AG04449 (cell line): ENCODE results near the gene GSPT1.

Source experiments
- CTCF ChIA-PET: fragments of 350-600 bp; formaldehyde crosslinking; extraction: SDS; loops from one replicate; lab custom pipeline; 2021; ENCODE audit warnings: antibody characterized with exemption; lab: Yijun Ruan, JAX
- POLR2A ChIA-PET: fragments of 400-600, 350-600 bp; formaldehyde crosslinking; extraction: SDS; loops from one replicate; lab custom pipeline; 2020; ENCODE audit warnings: antibody characterized with exemption, inconsistent platforms; lab: Yijun Ruan, JAX
- DNase-seq: peaks from one replicate; pipeline ENCODE4 v3.0.0-alpha.2; 2010; ENCODE audit warnings: low read depth, low spot score
- H3K4me3 ChIP-seq: 2 replicates; pipeline ENCODE4 v1.5.1; 2011; ENCODE audit warnings: low read depth, mild to moderate bottlenecking, control low read depth, low read length
- TF ChIP-seq, protein P1 (sequence below): IDR thresholded peaks from one replicate; pipeline ENCODE4 v1.5.1; 2011; ENCODE audit warnings: mild to moderate bottlenecking, moderate library complexity, low read length, control low read depth, inconsistent platforms; ENCODE audit not compliant: insufficient read depth; ENCODE audit errors: missing control alignments

The GSPT1 gene

DNA sequence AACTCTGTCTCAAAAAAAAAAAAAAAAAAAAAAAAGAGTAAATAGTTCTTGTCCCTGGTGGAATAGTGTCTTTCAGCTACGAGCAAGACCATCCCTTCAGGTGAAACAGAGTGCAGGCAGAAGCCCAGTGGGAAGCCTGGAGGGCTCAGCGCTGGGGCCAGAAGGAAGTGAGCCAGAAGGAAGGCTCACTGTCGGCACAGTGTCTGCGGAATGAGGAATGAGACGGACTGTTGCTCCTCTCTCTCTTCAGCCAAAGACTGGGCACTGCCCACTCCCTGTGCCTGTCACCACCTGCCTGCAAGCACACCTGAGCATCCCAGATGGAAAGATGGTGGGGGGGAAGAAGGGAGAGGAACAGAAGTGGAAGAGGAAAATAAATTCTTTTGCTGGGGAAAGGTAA is 71.9 kb downstream of the GSPT1 start:
- TF ChIP-seq, protein P1, sequence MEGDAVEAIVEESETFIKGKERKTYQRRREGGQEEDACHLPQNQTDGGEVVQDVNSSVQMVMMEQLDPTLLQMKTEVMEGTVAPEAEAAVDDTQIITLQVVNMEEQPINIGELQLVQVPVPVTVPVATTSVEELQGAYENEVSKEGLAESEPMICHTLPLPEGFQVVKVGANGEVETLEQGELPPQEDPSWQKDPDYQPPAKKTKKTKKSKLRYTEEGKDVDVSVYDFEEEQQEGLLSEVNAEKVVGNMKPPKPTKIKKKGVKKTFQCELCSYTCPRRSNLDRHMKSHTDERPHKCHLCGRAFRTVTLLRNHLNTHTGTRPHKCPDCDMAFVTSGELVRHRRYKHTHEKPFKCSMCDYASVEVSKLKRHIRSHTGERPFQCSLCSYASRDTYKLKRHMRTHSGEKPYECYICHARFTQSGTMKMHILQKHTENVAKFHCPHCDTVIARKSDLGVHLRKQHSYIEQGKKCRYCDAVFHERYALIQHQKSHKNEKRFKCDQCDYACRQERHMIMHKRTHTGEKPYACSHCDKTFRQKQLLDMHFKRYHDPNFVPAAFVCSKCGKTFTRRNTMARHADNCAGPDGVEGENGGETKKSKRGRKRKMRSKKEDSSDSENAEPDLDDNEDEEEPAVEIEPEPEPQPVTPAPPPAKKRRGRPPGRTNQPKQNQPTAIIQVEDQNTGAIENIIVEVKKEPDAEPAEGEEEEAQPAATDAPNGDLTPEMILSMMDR, result no peak
- no peak overlapping the region for H3K4me3 ChIP-seq
- POLR2A ChIA-PET, result no interaction called here
- CTCF ChIA-PET, result interaction anchor here (0.8 kb wide), 1 partner anchor 47 kb away, joined by 3 read pairs; the partner anchor contains the start of gene ZC3H7A
- no peak for DNase-seq

DNA sequence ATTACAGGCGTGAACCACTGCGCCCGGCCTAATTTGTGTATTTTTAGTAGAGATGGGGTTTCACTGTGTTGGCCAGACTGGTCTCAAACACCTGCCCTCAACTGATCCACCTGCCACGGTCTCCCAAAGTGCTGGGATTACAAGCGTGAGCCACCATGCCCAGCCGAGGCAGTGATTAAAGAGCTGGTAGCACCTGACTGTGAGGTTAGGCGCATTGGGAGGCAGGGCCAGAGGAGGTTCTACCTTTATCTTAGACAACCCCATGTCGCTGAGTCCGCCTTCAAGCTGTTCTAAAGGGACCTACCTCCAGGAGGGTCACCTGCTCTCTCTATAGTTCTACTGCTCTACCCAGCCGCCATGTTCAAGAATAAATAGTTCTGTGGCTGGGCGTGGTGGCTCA is 72.5 kb downstream of the GSPT1 start:
- POLR2A ChIA-PET, result no interaction called here
- TF ChIP-seq, protein P1, result no peak
- CTCF ChIA-PET, result no interaction called here
- DNase-seq, result no peak
- no peak overlapping the region for H3K4me3 ChIP-seq

DNA sequence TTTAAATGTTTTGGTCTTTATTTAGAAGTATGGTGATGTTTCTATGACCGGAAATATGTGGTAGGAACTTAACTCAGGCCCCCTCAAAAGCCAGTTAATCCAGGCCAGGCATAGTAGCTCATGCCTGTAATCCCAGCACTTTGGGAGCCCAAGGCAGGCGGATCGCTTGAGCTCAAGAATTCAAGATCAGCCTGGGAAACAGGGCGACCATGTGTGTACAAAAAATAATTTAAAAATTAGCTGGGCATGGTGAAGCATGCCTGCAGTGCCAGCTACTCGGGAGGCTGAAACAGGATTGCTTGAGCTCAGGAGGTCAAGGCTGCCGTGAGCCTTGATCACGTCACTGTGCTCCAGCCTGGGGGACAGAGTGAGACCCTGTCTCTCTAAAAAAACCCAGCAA is 74.7 kb downstream of the GSPT1 start:
- POLR2A ChIA-PET, result no interaction called here
- TF ChIP-seq, protein P1, result no peak
- CTCF ChIA-PET, result interaction anchor here (1.1 kb wide), 1 partner anchor 43 kb away, joined by 9 read pairs; the partner anchor contains the start of gene ZC3H7A
- DNase-seq, result no peak
- H3K4me3 ChIP-seq, result no peak overlapping the region

DNA sequence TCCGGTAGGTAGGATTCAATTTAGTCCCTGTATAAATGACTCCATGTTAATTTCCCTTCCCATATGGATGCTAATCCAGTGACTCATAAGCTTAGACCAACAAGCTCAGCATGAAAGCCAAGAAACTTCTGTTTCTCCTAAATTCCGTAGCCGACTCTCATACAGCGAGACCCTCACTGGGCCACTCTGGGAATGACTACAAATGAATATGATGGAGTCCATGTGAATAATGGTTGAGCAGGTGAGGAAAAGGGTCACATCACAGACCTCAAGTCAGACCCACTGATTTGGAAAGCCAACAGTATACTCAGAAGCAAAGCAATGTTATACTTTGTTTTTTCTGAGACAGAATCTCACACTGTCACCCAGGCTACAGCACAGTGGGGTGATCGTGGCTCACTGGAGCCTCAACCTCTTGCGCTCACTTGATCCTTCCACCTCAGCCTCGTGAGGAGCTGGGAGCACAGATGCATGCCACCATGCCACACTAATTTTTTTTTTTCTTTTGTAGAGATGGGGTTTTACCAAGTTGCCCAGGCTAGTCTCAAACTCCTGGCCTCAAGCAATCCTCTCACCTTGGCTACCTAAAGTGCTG is 79.0 kb downstream of the GSPT1 start:
- CTCF ChIA-PET, result interaction anchor here (1.0 to 3.2 kb wide), 3 partner anchors 9 to 231 kb away, joined by 4 to 14 read pairs (median 6); partner anchors contain the start of gene ZC3H7A
- POLR2A ChIA-PET, result interaction anchor here (1.0 kb wide), 1 partner anchor 39 kb away, joined by 5 read pairs; no protein-coding TSS in a partner anchor
- H3K4me3 ChIP-seq, result no peak overlapping the region
- no peak for DNase-seq
- TF ChIP-seq, protein P1, result no peak

DNA sequence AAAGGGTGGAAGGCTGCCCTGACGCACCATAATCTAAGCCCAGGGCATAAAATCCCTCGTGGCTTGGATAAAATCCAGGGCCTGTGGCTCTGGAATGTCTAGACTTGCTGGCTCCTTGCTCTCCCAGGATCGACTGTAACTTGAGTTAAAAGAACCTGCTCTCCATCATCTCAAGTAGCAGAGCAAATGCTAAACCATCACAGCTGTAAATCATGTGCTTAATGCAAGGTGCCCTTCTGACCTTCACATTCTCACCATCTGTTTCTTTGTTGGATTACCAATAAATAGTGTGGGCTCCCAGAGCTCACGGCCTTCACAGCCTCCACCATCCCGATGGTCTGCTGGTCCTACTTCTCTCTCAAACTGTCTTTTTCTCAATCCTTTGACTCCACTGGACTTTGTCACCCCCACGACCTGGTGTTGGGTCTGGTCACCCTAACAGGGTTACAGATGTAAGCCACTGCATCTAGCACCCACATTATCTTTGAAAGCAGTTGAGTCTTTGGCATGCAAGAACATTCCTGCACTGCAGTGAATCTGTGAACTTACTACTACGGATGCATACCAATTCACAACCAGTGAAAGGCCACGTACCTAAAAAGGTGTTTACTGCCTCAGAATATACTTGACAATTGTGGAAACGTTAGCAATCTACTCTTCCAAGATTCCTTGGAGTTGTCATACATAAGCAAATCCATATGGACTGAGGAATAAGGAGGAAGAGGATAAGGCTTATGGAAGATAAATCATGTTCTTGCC is 79.7 kb downstream of the GSPT1 start:
- POLR2A ChIA-PET, result interaction anchor here (1.0 kb wide), 1 partner anchor 39 kb away, joined by 5 read pairs; no protein-coding TSS in a partner anchor
- CTCF ChIA-PET, result interaction anchor here (1.0 to 3.2 kb wide), 4 partner anchors 8 to 232 kb away, joined by 3 to 14 read pairs (median 6); partner anchors contain the start of gene ZC3H7A
- TF ChIP-seq, protein P1, result no peak
- no peak overlapping the region for H3K4me3 ChIP-seq
- DNase-seq, result no peak

DNA sequence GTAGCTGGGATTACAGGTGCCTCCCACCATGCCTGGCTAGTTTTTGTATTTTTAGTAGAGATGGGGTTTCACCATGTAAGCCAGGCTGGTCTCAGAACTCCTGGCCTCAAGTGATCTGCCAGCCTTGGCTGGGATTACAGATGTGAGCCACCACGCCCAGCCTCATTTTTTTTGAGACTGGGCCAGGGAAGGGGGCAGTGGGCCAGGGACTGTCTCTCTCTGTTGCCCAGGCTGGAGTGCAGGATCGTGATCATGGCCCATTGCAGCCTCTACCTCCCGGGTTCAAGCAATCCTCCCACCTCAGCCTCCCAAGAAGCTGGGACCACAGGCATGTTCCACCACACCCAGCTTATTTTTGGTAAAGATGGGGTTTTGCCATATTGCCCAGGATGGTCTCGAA is 80.4 kb downstream of the GSPT1 start:
- H3K4me3 ChIP-seq, result no peak overlapping the region
- DNase-seq, result no peak
- ChIA-PET CTCF (interaction anchor here (1.2 to 3.2 kb wide), 4 partner anchors 9 to 233 kb away, joined by 3 to 14 read pairs (median 6); partner anchors contain the start of gene ZC3H7A), POLR2A (interaction anchor here (1.1 kb wide), 1 partner anchor 38 kb away, joined by 4 read pairs; the partner anchor contains the start of gene ZC3H7A)
- TF ChIP-seq, protein P1, result no peak
